ENCODE data around the gene STK40. TPM values are rescaled to one million over a fixed set of nuclear protein-coding genes. Genes with fewer than 3 reads are reported as not detected.

Gene STK40
- total RNA-seq, 2 experiments from 2014 or later = 41.2 to 44.4 TPM

- H3K4me1 Mint-ChIP-seq (ENCODE audit: low read depth) = peaks cover 7% of the 10 kb centered on the region
- H3K36me3 Mint-ChIP-seq (ENCODE audit: low read depth) = peaks cover 16% of the 10 kb centered on the region
- no peaks in the 10 kb centered on the region for H3K27me3 Mint-ChIP-seq
- H3K27ac Mint-ChIP-seq = no peak overlapping the region
- intact Hi-C loops (cut with micrococcal nuclease) = no loop called here
- TF ChIP-seq, protein P1, sequence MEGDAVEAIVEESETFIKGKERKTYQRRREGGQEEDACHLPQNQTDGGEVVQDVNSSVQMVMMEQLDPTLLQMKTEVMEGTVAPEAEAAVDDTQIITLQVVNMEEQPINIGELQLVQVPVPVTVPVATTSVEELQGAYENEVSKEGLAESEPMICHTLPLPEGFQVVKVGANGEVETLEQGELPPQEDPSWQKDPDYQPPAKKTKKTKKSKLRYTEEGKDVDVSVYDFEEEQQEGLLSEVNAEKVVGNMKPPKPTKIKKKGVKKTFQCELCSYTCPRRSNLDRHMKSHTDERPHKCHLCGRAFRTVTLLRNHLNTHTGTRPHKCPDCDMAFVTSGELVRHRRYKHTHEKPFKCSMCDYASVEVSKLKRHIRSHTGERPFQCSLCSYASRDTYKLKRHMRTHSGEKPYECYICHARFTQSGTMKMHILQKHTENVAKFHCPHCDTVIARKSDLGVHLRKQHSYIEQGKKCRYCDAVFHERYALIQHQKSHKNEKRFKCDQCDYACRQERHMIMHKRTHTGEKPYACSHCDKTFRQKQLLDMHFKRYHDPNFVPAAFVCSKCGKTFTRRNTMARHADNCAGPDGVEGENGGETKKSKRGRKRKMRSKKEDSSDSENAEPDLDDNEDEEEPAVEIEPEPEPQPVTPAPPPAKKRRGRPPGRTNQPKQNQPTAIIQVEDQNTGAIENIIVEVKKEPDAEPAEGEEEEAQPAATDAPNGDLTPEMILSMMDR (IDR thresholded peaks at IDR 0.05) = no peak
- ATAC-seq = no peak
- H3K4me3 Mint-ChIP-seq = no peak overlapping the region
- ChIA-PET POLR2A (no interaction called here), CTCF (interaction anchor here (1.6 to 13.0 kb wide), 2 partner anchors 10 to 15 kb away, joined by 3 to 102 read pairs; no protein-coding TSS in a partner anchor)
- DNase-seq = no peak
- H3K9me3 Mint-ChIP-seq = no peaks in the 10 kb centered on the region
These were observed 27.1 kb downstream of the STK40 start for GRCh38 chr1:36358514-36359084.

DNA sequence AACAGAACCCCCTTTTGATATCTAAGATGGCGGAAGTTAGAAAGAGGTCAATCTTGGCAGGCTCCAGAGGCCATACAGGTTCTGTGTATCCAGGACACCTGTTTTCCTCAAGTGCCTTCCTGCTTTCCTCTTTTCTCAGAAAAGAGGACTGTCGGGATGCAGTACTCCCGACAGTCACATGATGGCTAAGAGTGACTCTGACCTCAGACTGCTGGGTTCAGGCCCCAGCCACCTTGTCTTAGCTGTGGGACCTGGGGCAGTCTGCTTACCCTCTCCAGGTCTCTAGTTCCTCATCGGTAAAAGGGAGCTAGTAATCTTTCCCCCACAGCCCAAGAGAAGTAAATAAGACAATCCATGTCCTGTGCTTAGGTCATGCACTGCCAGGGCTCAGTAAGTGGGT lies 29.9 kb downstream of the STK40 start:
- ATAC-seq (no peak), DNase-seq (no peak)
- peaks cover 25% of the 10 kb centered on the region for H3K36me3 Mint-ChIP-seq (ENCODE audit: low read depth)
- H3K27ac Mint-ChIP-seq = no peak overlapping the region
- H3K4me3 Mint-ChIP-seq = no peak overlapping the region
- intact Hi-C loops (cut with micrococcal nuclease) = no loop called here
- H3K27me3 Mint-ChIP-seq = no peaks in the 10 kb centered on the region
- no peaks in the 10 kb centered on the region for H3K9me3 Mint-ChIP-seq
- peaks cover 19% of the 10 kb centered on the region for H3K4me1 Mint-ChIP-seq (ENCODE audit: low read depth)
- ChIA-PET POLR2A (no interaction called here), CTCF (interaction anchor here (1.8 to 13.0 kb wide), 2 partner anchors 12 to 13 kb away, joined by 8 to 102 read pairs; no protein-coding TSS in a partner anchor)
- TF ChIP-seq, protein P1 (IDR thresholded peaks at IDR 0.05) = no peak

DNA sequence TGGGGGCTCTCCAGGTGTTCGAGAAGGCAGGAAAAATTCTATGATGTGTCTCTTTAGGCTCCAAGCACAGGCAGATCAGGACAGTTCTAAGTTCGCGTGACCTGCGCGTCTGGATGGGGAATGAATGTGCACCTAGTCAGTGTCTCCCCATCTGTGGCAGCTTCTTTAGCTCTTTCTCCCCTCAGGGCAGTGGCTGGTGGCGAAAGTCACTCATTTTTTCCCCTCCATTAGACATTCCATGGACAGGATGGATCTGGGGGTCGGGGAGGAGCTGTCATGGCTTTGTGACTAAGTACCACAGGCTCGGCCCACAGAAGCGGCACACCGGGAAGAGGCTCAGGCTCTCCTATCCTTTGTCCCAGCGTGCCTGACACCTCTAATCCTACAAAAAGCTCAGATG lies 31.2 kb downstream of the STK40 start:
- intact Hi-C loops (cut with micrococcal nuclease) = no loop called here
- H3K9me3 Mint-ChIP-seq = no peaks in the 10 kb centered on the region
- no peaks in the 10 kb centered on the region for H3K27me3 Mint-ChIP-seq
- ChIA-PET CTCF (interaction anchor here (13.0 kb wide), 1 partner anchor 14 kb away, joined by 102 read pairs; no protein-coding TSS in a partner anchor), POLR2A (interaction anchor here (0.6 kb wide), 1 partner anchor 27 kb away, joined by 5 read pairs; no protein-coding TSS in a partner anchor)
- H3K36me3 Mint-ChIP-seq (ENCODE audit: low read depth) = peaks cover 21% of the 10 kb centered on the region
- no peak overlapping the region for H3K4me3 Mint-ChIP-seq
- peaks cover 20% of the 10 kb centered on the region for H3K4me1 Mint-ChIP-seq (ENCODE audit: low read depth)
- DNase-seq (no peak), ATAC-seq (no peak)
- TF ChIP-seq, protein P1 (IDR thresholded peaks at IDR 0.05) = no peak
- no peak overlapping the region for H3K27ac Mint-ChIP-seq

- Mint-ChIP-seq H3K4me1 (ENCODE audit: low read depth) (peaks cover 24% of the 10 kb centered on the region), H3K27ac (no peak overlapping the region), H3K4me3 (no peak overlapping the region), H3K36me3 (ENCODE audit: low read depth) (peaks cover 22% of the 10 kb centered on the region), H3K9me3 (no peaks in the 10 kb centered on the region), H3K27me3 (no peaks in the 10 kb centered on the region)
- intact Hi-C loops (cut with micrococcal nuclease) = no loop called here
- TF ChIP-seq, protein P1 (IDR thresholded peaks at IDR 0.05) = no peak
- POLR2A ChIA-PET = interaction anchor here (0.6 to 1.1 kb wide), 3 partner anchors 10 to 102 kb away, joined by 3 read pairs; no protein-coding TSS in a partner anchor
- DNase-seq (no peak), ATAC-seq (no peak)
- CTCF ChIA-PET = interaction anchor here (1.8 to 13.0 kb wide), 2 partner anchors 10 to 15 kb away, joined by 7 to 102 read pairs; no protein-coding TSS in a partner anchor
These were observed 32.5 kb downstream of the STK40 start for GRCh38 chr1:36352910-36353878.

Data from activated CD8-positive, alpha-beta T cell treated with anti-CD3 and anti-CD28 coated beads for 36 hours (primary cell).